Prostate gland (tissue), 2 donors: ENCODE results near the gene PRKD1.

Experiments used
- POLR2A ChIP-seq: fragments of 450-650 bp; IDR thresholded peaks from one replicate; pipeline ENCODE4 v1.6.1; 2016; ENCODE audit warnings: antibody characterized with exemption, mild to moderate bottlenecking
- TF ChIP-seq, protein P1 (sequence below), 4 experiments: fragments of 200-600 bp in 2 of 4; fragments of 450-650 bp in 2 of 4; sonication (generic) in 2 of 4; IDR thresholded peaks; 1 replicate in 3 of 4; 2 replicates in 1 of 4; pipeline ENCODE4 v1.5.1; 2016 to 2019; ENCODE audit warnings: antibody characterized with exemption in 4 of 4, mild to moderate bottlenecking in 2 of 4, moderate library complexity in 2 of 4

DNA sequence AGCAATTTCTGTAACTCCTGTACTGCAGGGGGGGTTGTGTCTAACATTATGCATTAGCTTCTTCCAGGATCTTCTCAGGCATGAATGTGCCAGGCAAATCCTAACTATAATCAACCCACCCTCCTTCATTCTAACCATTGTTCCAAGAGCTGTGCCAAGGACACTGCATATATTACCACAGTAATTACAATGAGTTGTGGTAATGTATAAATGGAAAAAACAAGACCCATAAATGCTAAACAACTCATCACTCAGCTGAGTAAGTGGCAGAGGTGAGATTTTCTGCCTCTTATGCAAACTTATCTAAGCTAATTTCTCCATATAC is 80.6 kb downstream of the PRKD1 start:
- no peak for TF ChIP-seq POLR2A
- TF ChIP-seq, protein P1, sequence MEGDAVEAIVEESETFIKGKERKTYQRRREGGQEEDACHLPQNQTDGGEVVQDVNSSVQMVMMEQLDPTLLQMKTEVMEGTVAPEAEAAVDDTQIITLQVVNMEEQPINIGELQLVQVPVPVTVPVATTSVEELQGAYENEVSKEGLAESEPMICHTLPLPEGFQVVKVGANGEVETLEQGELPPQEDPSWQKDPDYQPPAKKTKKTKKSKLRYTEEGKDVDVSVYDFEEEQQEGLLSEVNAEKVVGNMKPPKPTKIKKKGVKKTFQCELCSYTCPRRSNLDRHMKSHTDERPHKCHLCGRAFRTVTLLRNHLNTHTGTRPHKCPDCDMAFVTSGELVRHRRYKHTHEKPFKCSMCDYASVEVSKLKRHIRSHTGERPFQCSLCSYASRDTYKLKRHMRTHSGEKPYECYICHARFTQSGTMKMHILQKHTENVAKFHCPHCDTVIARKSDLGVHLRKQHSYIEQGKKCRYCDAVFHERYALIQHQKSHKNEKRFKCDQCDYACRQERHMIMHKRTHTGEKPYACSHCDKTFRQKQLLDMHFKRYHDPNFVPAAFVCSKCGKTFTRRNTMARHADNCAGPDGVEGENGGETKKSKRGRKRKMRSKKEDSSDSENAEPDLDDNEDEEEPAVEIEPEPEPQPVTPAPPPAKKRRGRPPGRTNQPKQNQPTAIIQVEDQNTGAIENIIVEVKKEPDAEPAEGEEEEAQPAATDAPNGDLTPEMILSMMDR (IDR thresholded peaks at IDR 0.05): no peak
